Measurements from ENCODE around the gene UBQLN2.
A peak's percentile ranks its signal among the peaks of the same experiment; 100 is the strongest.
"Not testable (repeated sequence)": the region's sequence is repeated elsewhere in the genome, so short reads cannot be mapped to it uniquely, and the experiment has no call there.

The UBQLN2 gene

DNA sequence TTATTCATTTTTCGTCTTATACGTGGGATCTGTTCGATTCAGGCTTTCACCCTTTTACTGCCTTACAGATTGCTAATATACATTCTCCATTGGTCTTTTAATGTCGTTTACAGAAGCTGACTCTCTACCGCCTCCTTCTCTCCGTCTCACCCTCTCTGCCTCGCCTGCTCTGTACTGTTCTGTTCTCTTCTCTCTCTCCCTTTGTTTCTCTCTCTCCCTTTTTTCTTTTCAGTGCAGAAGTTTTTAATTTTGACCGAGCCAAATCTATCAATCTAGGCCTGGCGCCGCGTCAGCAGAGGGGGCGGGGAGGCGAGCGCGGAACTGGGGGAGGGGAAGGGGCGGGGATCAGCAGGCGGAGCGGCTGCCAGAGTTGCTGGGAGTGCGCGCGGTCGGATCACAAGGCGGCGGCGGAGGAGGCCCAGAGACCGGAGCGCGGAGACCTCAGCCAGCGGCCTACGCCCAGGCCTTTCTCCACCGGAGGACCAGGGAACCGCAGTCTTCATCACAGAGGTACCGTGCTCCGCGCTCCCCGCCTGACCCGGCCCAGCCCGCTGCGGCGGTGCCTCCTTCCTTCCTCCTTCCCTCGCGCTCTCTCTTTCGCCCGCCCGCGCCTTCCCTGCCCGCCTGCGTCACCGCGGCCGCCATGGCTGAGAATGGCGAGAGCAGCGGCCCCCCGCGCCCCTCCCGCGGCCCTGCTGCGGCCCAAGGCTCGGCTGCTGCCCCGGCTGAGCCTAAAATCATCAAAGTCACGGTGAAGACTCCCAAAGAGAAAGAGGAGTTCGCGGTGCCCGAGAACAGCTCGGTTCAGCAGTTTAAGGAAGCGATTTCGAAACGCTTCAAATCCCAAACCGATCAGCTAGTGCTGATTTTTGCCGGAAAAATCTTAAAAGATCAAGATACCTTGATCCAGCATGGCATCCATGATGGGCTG lies at the start of gene UBQLN2:
TSS of gene UBQLN2 (plus strand) at position 397 of the 931 bp plus-strand sequence. CDS start at position 644, 247 bp downstream.
- DNase-seq = peak; percentile 31

GRCh38 chrX:56519642-56520041 lies 43.8 kb upstream of the UBQLN2 start:
- DNase-seq = no peak

DNA sequence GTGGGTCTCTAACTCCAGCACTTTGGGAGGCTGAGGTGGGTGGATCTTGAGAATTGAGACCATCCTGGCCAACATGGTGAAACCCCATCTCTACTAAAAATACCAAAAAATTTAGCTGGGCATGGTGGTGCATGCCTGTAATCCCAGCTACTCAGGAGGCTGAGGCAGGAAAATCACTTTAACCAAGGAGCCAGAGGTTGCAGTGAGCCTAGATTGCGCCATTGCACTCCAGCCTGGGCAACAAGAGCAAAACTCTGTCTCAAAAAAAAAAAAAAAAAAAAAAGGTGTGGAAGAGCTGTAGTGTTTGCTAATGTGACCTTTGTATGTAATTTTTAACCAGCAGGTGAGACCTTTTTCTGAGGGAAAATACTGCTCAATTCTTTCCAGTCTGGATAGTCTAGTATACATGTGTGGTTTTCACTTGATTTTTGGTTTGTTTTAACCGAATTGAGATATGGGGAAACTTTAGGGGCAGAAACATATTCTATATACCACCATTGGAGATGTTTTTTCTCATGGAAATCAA lies 33.9 kb upstream of the UBQLN2 start:
- not testable (repeated sequence) for DNase-seq

GRCh38 chrX:56530011-56530410 lies 33.4 kb upstream of the UBQLN2 start:
- no peak for DNase-seq

- DNase-seq = no peak
These were observed 12.8 kb upstream of the UBQLN2 start for GRCh38 chrX:56550667-56551066.

- DNase-seq = no peak
These were observed 8.6 kb upstream of the UBQLN2 start for GRCh38 chrX:56554870-56555269.

DNA sequence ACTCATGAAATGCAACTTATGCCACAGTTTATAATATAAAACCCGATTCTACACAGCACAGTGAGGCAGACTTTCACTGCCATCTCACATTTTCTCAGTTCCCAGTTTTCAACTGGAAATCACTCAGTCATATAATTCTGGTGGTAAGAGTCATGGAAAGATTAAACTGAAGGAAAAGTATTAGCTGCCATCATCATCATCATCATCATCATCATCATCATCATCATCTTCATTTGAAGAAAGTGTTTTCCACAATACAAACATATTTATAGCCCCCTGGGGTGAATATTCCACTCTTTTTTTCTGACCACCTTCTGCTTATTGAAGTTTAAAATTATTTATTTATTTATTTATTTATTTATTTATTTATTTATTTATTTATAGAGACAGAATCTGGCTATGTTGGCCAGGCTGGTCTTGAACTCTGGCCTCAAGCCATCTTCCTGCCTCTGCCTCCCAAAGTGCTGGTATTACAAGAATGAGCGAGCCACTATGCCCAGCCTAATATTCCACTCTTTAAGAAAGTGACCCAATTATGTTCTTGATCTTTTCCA lies 6.0 kb upstream of the UBQLN2 start:
- DNase-seq = no peak

- DNase-seq = peak; percentile 11
These were observed 898 bp downstream of the UBQLN2 start for GRCh38 chrX:56564164-56564885.

DNA sequence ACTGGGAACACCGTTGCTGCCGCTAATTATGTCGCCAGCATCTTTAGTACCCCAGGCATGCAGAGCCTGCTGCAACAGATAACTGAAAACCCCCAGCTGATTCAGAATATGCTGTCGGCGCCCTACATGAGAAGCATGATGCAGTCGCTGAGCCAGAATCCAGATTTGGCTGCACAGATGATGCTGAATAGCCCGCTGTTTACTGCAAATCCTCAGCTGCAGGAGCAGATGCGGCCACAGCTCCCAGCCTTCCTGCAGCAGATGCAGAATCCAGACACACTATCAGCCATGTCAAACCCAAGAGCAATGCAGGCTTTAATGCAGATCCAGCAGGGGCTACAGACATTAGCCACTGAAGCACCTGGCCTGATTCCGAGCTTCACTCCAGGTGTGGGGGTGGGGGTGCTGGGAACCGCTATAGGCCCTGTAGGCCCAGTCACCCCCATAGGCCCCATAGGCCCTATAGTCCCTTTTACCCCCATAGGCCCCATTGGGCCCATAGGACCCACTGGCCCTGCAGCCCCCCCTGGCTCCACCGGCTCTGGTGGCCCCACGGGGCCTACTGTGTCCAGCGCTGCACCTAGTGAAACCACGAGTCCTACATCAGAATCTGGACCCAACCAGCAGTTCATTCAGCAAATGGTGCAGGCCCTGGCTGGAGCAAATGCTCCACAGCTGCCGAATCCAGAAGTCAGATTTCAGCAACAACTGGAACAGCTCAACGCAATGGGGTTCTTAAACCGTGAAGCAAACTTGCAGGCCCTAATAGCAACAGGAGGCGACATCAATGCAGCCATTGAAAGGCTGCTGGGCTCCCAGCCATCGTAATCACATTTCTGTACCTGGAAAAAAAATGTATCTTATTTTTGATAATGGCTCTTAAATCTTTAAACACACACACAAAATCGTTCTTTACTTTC lies 1.8 kb downstream of the UBQLN2 start:
- no peak for DNase-seq

DNA sequence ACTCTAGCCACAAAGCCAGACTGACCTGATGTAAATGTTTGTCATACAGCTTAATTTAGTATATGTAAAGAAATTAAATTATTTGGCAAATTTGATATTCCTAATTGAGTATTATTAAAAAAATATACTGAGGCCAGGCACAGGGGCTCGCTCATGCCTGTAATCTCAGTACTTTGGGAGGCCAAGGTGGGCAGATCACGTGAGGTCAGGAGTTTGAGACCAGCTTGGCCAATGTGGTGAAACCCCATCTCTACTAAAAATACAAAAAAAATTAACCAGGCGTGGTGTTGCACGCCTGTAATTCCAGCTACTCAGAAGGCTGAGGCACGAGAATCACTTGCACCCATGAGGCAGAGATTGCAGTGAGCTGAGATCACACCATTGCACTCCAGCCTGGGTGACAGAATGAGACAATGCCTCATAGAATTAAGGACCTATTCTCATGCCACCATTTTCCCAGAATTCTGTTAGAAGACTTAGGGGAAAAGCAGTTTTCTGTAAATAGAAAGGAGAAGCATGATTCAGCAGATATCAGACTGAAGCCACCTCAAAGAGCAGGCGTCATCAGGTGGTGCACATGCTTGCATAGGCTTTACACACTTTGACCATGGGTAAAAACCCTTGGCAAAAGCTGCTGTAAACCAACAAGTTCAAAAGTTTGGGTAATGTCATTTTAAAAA lies 6.1 kb downstream of the UBQLN2 start:
- DNase-seq = no peak

GRCh38 chrX:56572975-56573374 lies 9.5 kb downstream of the UBQLN2 start:
- DNase-seq = no peak

- no peak for DNase-seq
These were observed 11.4 kb downstream of the UBQLN2 start for GRCh38 chrX:56574861-56575260.

GRCh38 chrX:56576721-56577120 lies 13.3 kb downstream of the UBQLN2 start:
- no peak for DNase-seq

DNA sequence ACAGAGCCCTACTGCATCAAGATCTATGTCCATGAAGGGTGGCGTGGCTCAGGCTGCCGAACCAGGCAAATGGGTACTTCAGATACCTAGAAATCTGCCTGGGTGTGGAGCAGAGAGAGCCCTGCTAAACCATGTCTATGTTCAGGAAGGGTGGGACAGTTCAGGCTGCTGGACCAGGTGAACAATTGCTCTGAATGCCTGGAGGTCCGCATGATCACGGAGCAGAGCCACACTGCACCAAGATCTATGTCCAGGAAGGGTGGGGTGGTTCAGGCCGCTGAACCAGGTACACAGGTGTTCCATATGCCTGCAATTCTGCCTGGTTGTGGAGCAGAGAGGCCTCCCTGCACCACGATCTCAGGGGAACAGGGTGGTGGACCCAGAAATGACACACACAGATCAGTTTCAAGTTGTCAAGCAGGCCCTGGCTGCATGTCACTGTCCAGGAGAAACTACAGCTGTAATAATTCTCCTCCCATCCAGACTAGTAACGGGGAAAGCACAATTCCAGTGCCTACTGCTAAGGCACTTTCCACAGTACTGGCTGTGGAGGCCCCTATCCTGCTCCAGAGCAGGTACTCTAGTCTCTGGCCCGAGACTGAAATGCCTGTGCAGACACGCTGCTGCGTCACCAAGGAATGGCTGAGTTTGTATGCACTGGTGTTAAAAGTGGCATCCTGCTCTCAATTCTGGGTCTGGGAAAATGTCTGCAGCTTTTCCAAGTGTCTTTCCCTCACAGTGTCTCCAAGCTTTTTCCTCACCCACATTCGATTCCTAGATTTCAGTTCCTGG lies 25.2 kb downstream of the UBQLN2 start:
- DNase-seq = no peak

- DNase-seq = not testable (repeated sequence)
These were observed 28.4 kb downstream of the UBQLN2 start for GRCh38 chrX:56591830-56592229.

DNA sequence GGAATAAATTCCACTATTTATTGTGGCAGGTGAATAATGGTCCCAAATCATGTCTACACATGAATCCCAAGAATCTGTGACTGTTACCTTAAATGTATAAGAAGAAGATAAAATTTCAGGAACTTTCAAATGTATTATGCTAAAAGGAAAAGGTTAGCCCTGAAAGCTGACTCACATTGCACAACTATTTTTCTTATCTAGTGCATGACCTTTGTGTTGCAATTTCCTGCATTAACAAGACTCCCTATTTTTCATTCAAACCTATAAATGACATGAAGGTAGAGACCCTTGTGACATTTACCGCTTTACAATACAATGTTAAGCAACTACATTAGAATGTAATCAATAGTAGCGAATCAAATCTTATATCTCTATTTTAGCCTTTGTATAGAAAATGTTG lies 36.7 kb downstream of the UBQLN2 start:
- no peak for DNase-seq

DNA sequence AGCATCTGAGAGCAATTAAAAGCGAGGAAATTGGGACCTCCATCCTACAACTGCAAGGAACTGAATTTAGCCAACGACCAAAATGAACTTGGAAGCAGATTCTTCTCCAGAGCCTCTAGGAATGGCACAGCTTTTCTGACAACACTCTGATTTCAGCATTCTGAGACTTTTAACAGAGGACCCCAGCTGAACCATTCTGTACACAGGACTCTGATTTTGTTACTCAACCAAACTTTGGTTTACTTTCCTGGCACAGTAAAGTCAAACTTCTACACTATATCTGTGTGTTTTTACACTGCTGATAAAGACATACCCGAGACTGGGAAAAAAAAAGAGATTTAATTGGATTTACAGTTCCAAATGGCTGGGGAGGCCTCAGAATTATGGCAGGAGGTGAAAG lies 37.6 kb downstream of the UBQLN2 start:
- no peak for DNase-seq

DNA sequence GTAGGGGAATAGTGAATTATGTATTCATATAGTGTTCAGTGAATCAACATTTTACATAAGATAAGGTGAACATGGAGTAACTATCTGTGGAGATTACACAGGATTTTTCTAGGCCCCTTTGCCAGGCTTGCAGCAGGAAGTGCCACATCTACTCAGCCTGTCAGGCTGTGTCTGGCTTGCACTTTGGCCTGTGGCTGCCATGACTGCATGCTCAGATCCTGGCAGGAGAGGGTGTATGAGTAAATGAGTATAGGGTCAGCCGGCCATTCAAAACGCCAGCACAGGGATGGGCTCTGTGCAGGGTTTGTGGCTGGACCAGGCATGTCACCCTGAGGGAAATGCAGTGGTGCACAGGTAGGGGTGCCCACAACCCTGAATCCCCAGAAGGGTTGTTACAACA lies 51.9 kb downstream of the UBQLN2 start:
- no peak for DNase-seq

Measured in NCI-H1436 treated with DMSO at 0.1 percent for 48 hours (cell line).